HG02852 (cell line): ENCODE measurements around the gene RBBP5.
"Not testable (repeated sequence)": the region's sequence is repeated elsewhere in the genome, so short reads cannot be mapped to it uniquely, and the experiment has no call there.

Source experiments
- ATAC-seq: cut with Tn5 transposase; IDR thresholded peaks from one replicate; pipeline ENCODE4 v1.9.1; 2021; ENCODE audit warnings: mild to moderate bottlenecking, moderate library complexity; ENCODE audit not compliant: unreplicated experiment

Gene RBBP5

GRCh38 chr1:205121660-205122488 lies at the start of gene RBBP5:
TSS of gene RBBP5 (minus strand) at chr1:205121978. CDS start at chr1:205121873, 105 bp downstream.
- ATAC-seq = peak; percentile 90

- no peak for ATAC-seq
These were observed 49.6 kb upstream of the RBBP5 start for GRCh38 chr1:205171369-205171768.

- no peak for ATAC-seq
These were observed 48.9 kb upstream of the RBBP5 start for GRCh38 chr1:205170532-205171269.

- no peak for ATAC-seq
These were observed 47.5 kb upstream of the RBBP5 start for GRCh38 chr1:205169248-205169647.

GRCh38 chr1:205168291-205168690 lies 46.5 kb upstream of the RBBP5 start:
- ATAC-seq = no peak

- ATAC-seq = no peak
These were observed 40.5 kb upstream of the RBBP5 start for GRCh38 chr1:205162301-205162700.

GRCh38 chr1:205161076-205161475 lies 39.3 kb upstream of the RBBP5 start:
- ATAC-seq = no peak

- no peak for ATAC-seq
These were observed 36.4 kb upstream of the RBBP5 start for GRCh38 chr1:205158048-205158616.

GRCh38 chr1:205155665-205156377 lies 34.0 kb upstream of the RBBP5 start:
- ATAC-seq = not testable (repeated sequence)

GRCh38 chr1:205152505-205152904 lies 30.7 kb upstream of the RBBP5 start:
- ATAC-seq = no peak

- no peak for ATAC-seq
These were observed 29.1 kb upstream of the RBBP5 start for GRCh38 chr1:205150651-205151428.

- ATAC-seq = no peak
These were observed 25.5 kb upstream of the RBBP5 start for GRCh38 chr1:205147191-205147835.

- ATAC-seq = no peak
These were observed 23.0 kb upstream of the RBBP5 start for GRCh38 chr1:205144751-205145150.

- ATAC-seq = no peak
These were observed 22.4 kb upstream of the RBBP5 start for GRCh38 chr1:205144046-205144720.

GRCh38 chr1:205142102-205142469 lies 20.3 kb upstream of the RBBP5 start:
- ATAC-seq = no peak

GRCh38 chr1:205141236-205142101 lies 19.7 kb upstream of the RBBP5 start:
- ATAC-seq = no peak

GRCh38 chr1:205140113-205140512 lies 18.3 kb upstream of the RBBP5 start:
- ATAC-seq = no peak

GRCh38 chr1:205137901-205138300 lies 16.1 kb upstream of the RBBP5 start:
- ATAC-seq = no peak
